Myocyte (in vitro differentiated cells): ENCODE results near the gene CCDC39. TPM values are rescaled to one million over a fixed set of nuclear protein-coding genes. Genes with fewer than 3 reads are reported as not detected.

Experiments used
- DNase-seq: peaks from one replicate; pipeline ENCODE4 v3.0.0-alpha.2; 2012; ENCODE audit warnings: low read depth
- polyA plus RNA-seq: library from polyadenylated mRNA; unstranded; fragments of >200 nt; gene quantifications from one replicate; pipeline ENCODE4 v1.2.1, GENCODE V29; 2012; ENCODE audit warnings: missing spikeins
- total RNA-seq: library from RNA; depleted of rRNA; stranded (reverse); fragments of >200 nt; gene quantifications from 2 replicates; pipeline ENCODE4 v1.2.3, GENCODE V29; 2014

The CCDC39 gene
- 0.05 TPM in 1 of 2 replicates, not detected in the other for total RNA-seq
- not detected for polyA plus RNA-seq

GRCh38 chr3:180679178-180680096, at the start of gene CCDC39:
CCDC39 (minus strand) TSS chr3:180679489; CDS start chr3:180679380, 109 bp downstream.
- peak; percentile 62 for DNase-seq

- no peak for DNase-seq
These were observed 40.7 kb upstream of the CCDC39 start for GRCh38 chr3:180720012-180720411.

- no peak for DNase-seq
These were observed 28.6 kb upstream of the CCDC39 start for GRCh38 chr3:180707896-180708295.

GRCh38 chr3:180705619-180706018, 26.3 kb upstream of the CCDC39 start:
- no peak for DNase-seq

GRCh38 chr3:180704532-180704931, 25.2 kb upstream of the CCDC39 start:
- no peak for DNase-seq

- DNase-seq: peak; percentile 1
These were observed 21.7 kb upstream of the CCDC39 start for GRCh38 chr3:180700941-180701340.

- no peak for DNase-seq
These were observed 19.5 kb upstream of the CCDC39 start for GRCh38 chr3:180698760-180699270.

- no peak for DNase-seq
These were observed 15.0 kb upstream of the CCDC39 start for GRCh38 chr3:180694321-180694720.

GRCh38 chr3:180693656-180694055, 14.4 kb upstream of the CCDC39 start:
- DNase-seq: no peak

GRCh38 chr3:180690061-180690460, 10.8 kb upstream of the CCDC39 start:
- peak; percentile 1 for DNase-seq

- no peak for DNase-seq
These were observed 5.5 kb upstream of the CCDC39 start for GRCh38 chr3:180684807-180685206.

- DNase-seq: no peak
These were observed 4.5 kb upstream of the CCDC39 start for GRCh38 chr3:180683816-180684215.

- DNase-seq: peak; percentile 30
These were observed 775 bp upstream of the CCDC39 start for GRCh38 chr3:180680097-180680430.

GRCh38 chr3:180678231-180678630, 1.1 kb downstream of the CCDC39 start:
- DNase-seq: no peak

- DNase-seq: no peak
These were observed 17.8 kb downstream of the CCDC39 start for GRCh38 chr3:180661444-180661843.

GRCh38 chr3:180657094-180657493, 22.2 kb downstream of the CCDC39 start:
- no peak for DNase-seq

- DNase-seq: no peak
These were observed 22.9 kb downstream of the CCDC39 start for GRCh38 chr3:180656406-180656805.

GRCh38 chr3:180646187-180646790, 33.0 kb downstream of the CCDC39 start:
- DNase-seq: no peak

GRCh38 chr3:180640987-180641386, 38.3 kb downstream of the CCDC39 start:
- DNase-seq: no peak

- DNase-seq: peak; percentile 20
These were observed 45.6 kb downstream of the CCDC39 start for GRCh38 chr3:180633722-180634121.

GRCh38 chr3:180631317-180631716, 48.0 kb downstream of the CCDC39 start:
- no peak for DNase-seq

- no peak for DNase-seq
These were observed 48.9 kb downstream of the CCDC39 start for GRCh38 chr3:180630371-180630770.
